DOHH2 (cell line): ENCODE data around the gene DNAJB6.

Source experiments
- EZH2phosphoT487 ChIP-seq: fragments of 200-600 bp; sonication (generic); IDR thresholded peaks from 2 replicates; pipeline ENCODE4 v1.6.1; 2017; ENCODE audit warnings: borderline replicate concordance, mild to moderate bottlenecking, antibody characterized with exemption, low read length, moderate library complexity, mixed read lengths
- TF ChIP-seq, protein P1 (sequence below): fragments of 200-600 bp; sonication (generic); IDR thresholded peaks from one replicate; pipeline ENCODE4 v1.5.1; 2014; ENCODE audit warnings: antibody characterized with exemption, mild to moderate bottlenecking, low read depth, low read length; ENCODE audit not compliant: poor library complexity, severe bottlenecking

GRCh38 chr7:157373493-157373892, 36.7 kb downstream of the DNAJB6 start:
- TF ChIP-seq EZH2phosphoT487, result no peak
- TF ChIP-seq, protein P1, sequence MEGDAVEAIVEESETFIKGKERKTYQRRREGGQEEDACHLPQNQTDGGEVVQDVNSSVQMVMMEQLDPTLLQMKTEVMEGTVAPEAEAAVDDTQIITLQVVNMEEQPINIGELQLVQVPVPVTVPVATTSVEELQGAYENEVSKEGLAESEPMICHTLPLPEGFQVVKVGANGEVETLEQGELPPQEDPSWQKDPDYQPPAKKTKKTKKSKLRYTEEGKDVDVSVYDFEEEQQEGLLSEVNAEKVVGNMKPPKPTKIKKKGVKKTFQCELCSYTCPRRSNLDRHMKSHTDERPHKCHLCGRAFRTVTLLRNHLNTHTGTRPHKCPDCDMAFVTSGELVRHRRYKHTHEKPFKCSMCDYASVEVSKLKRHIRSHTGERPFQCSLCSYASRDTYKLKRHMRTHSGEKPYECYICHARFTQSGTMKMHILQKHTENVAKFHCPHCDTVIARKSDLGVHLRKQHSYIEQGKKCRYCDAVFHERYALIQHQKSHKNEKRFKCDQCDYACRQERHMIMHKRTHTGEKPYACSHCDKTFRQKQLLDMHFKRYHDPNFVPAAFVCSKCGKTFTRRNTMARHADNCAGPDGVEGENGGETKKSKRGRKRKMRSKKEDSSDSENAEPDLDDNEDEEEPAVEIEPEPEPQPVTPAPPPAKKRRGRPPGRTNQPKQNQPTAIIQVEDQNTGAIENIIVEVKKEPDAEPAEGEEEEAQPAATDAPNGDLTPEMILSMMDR, result no peak
